ENCODE results near the gene AP1S1. TPM values are rescaled to one million over a fixed set of nuclear protein-coding genes. Genes with fewer than 3 reads are reported as not detected.

AP1S1 gene
- total and polyA plus RNA-seq, 7 donors: 5.7 to 29.9 (median 7.1) TPM

GRCh38 chr7:101133621-101134398 is 20.5 kb upstream of the AP1S1 start:
- TF ChIP-seq CTCF (IDR thresholded peaks at IDR 0.05): no peak
- Histone ChIP-seq H3K27ac (no peak overlapping the region), H3K4me1 (peaks cover 14% of the 10 kb centered on the region), H3K27me3 (ENCODE audit: insufficient read depth in 3 of 3, low read length in 2 of 3) (peaks cover 0 to 18% (median 0%) of the 10 kb centered on the region in 3 donors), H3K36me3 (ENCODE audit: insufficient read depth in 1 of 2, low read depth in 1 of 2) (peaks cover 0 to 4% of the 10 kb centered on the region in 2 donors), H3K9me3 (no peaks in the 10 kb centered on the region), H3K4me3 (no peak overlapping the region)
- WGBS, 3 donors: 74 to 79% (median 77%) methylated on average over 15 of the region's 15 CpGs
- DNase-seq (no peak), ATAC-seq (no peak)
- intact Hi-C loops (cut with DNase I): no loop called here

- WGBS, 3 donors: 73 to 76% (median 74%) methylated on average over 5 to 6 of the region's 6 CpGs
- no peaks in the 10 kb centered on the region for H3K9me3 ChIP-seq
- no peak overlapping the region for H3K27ac ChIP-seq
- ATAC-seq (no peak), DNase-seq (no peak)
- TF ChIP-seq CTCF (IDR thresholded peaks at IDR 0.05): no peak
- intact Hi-C loops (cut with DNase I): no loop called here
- peaks cover 0 to 4% of the 10 kb centered on the region in 2 donors for H3K36me3 ChIP-seq (ENCODE audit: insufficient read depth in 1 of 2, low read depth in 1 of 2)
- peaks cover 15% of the 10 kb centered on the region for H3K4me1 ChIP-seq
- H3K4me3 ChIP-seq: no peak overlapping the region
- peaks cover 0 to 18% (median 0%) of the 10 kb centered on the region in 3 donors for H3K27me3 ChIP-seq (ENCODE audit: insufficient read depth in 3 of 3, low read length in 2 of 3)
Measured at GRCh38 chr7:101134399-101134980, 19.8 kb upstream of the AP1S1 start.

GRCh38 chr7:101137651-101138212 is 16.5 kb upstream of the AP1S1 start:
- H3K9me3 ChIP-seq: no peaks in the 10 kb centered on the region
- peak overlapping the region; percentile 65 for H3K27ac ChIP-seq
- DNase-seq (no peak), ATAC-seq (peak in 1 of 4 donors; percentile 19)
- no peak for TF ChIP-seq CTCF (IDR thresholded peaks at IDR 0.05)
- WGBS, 3 donors: 54 to 69% (median 62%) methylated on average over 9 of the region's 9 CpGs
- H3K4me3 ChIP-seq: peak overlapping the region; percentile 28
- intact Hi-C loops (cut with DNase I): loop anchor here in 1 of 2 donors (2.0 kb wide), 1 partner anchor 43 kb away; no protein-coding TSS in a partner anchor
- H3K36me3 ChIP-seq (ENCODE audit: insufficient read depth in 1 of 2, low read depth in 1 of 2): no peaks in the 10 kb centered on the region
- peaks cover 15% of the 10 kb centered on the region for H3K4me1 ChIP-seq
- H3K27me3 ChIP-seq (ENCODE audit: insufficient read depth in 3 of 3, low read length in 2 of 3): peaks cover 0 to 18% (median 2%) of the 10 kb centered on the region in 3 donors

DNA sequence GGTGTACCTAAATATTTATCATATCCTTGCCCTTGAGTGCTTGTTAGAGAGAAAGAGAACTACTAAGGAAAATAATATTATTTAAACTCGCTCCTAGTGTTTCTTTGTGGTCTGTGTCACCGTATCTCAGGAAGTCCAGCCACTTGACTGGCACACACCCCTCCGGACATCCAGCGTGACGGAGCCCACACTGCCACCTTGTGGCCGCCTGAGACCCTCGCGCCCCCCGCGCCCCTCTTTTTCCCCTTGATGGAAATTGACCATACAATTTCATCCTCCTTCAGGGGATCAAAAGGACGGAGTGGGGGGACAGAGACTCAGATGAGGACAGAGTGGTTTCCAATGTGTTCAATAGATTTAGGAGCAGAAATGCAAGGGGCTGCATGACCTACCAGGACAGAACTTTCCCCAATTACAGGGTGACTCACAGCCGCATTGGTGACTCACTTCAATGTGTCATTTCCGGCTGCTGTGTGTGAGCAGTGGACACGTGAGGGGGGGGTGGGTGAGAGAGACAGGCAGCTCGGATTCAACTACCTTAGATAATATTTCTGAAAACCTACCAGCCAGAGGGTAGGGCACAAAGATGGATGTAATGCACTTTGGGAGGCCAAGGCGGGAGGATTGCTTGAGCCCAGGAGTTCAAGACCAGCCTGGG is 15.9 kb upstream of the AP1S1 start:
- Histone ChIP-seq H3K27me3 (ENCODE audit: insufficient read depth in 3 of 3, low read length in 2 of 3) (peaks cover 0 to 22% (median 2%) of the 10 kb centered on the region in 3 donors), H3K36me3 (ENCODE audit: insufficient read depth in 1 of 2, low read depth in 1 of 2) (no peaks in the 10 kb centered on the region), H3K9me3 (no peaks in the 10 kb centered on the region), H3K4me3 (peak overlapping the region; percentile 28), H3K4me1 (peaks cover 15% of the 10 kb centered on the region), H3K27ac (peak overlapping the region; percentile 65)
- TF ChIP-seq CTCF (IDR thresholded peaks at IDR 0.05): peak; percentile 74
- ATAC-seq: peak; percentile 91 to 95 (median 93)
- intact Hi-C loops (cut with DNase I): no loop called here
- WGBS, 3 donors: 6% methylated on average over 16 of the region's 16 CpGs
- peak; percentile 84 to 88 for DNase-seq

Measured in psoas muscle (tissue), 8 donors.